ENCODE data around the gene ZBTB8A. TPM values are rescaled to one million over a fixed set of nuclear protein-coding genes. Genes with fewer than 3 reads are reported as not detected.
A peak's percentile ranks its signal among the peaks of the same experiment; 100 is the strongest.
"Not testable (repeated sequence)": the region's sequence is repeated elsewhere in the genome, so short reads cannot be mapped to it uniquely, and the experiment has no call there.

Gene ZBTB8A
- polyA plus RNA-seq (ENCODE audit: insufficient read length) = 21.9 TPM
- long read RNA-seq, donor 1, full-length matches to known transcripts = 4 of 23 reads
- long read RNA-seq, donor 1, partial matches to known transcripts = 0 of 23 reads
- long read RNA-seq, donor 1, other reads (novel, unspliced or antisense) = 19 of 23 reads
- long read RNA-seq, donor 2, full-length matches to known transcripts = 5 of 10 reads
- long read RNA-seq, donor 2, partial matches to known transcripts = 0 of 10 reads
- long read RNA-seq, donor 2, other reads (novel, unspliced or antisense) = 5 of 10 reads
- long read RNA-seq, donor 3 = 0 reads
- long read RNA-seq, donor 4 = 0 reads
- long read RNA-seq, donor 5, full-length matches to known transcripts = 3 of 3 reads
- long read RNA-seq, donor 5, partial matches to known transcripts = 0 of 3 reads
- long read RNA-seq, donor 5, other reads (novel, unspliced or antisense) = 0 of 3 reads
- long read RNA-seq, donor 6, full-length matches to known transcripts = 1 of 1 reads
- long read RNA-seq, donor 6, partial matches to known transcripts = 0 of 1 reads
- long read RNA-seq, donor 6, other reads (novel, unspliced or antisense) = 0 of 1 reads
- long read RNA-seq, donor 7, partial matches to known transcripts = 0 of 2 reads
- long read RNA-seq, donor 7, other reads (novel, unspliced or antisense) = 0 of 2 reads
- long read RNA-seq, donor 8, full-length matches to known transcripts = 4 of 4 reads
- long read RNA-seq, donor 8, partial matches to known transcripts = 0 of 4 reads
- long read RNA-seq, donor 8, other reads (novel, unspliced or antisense) = 0 of 4 reads

DNA sequence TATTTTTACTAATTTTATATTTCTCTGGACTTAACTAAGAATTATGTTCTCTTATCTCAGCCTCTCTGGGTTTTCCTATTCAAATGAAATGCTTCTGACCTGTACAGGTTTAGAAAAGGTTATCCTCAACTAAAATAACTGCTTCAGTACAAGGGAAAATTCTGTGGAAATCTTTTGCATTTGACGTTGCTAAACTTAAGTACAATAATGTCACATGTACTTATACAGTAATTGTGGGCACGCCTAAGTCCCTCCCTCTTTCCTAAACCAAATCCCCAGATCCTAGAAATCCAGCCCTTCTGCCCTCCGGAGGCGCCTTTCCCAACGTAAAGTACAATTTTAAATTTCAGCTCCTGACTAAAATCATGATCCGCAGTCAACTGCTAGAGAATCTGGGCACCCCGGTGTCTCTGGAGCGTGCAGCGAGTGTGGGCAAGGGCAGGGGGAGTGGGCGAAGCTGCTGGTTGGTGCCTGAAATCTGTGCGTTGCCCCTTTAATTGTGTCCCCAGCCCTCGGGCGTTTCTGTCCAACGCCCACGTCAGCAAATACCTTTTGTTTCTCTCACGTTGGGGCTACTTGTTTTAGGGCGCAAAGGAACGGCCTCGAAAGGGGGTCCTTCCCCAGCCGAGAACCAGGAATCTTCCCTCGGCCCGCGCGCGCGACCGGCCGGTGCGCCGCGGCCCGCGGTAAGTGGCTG lies at the start of gene ZBTB8A:
TSS of gene ZBTB8A (plus strand) at position 541 of the 697 bp plus-strand sequence. CDS start 53,505 bp downstream, outside the sequence.
- DNase-seq = peak; percentile 74

DNA sequence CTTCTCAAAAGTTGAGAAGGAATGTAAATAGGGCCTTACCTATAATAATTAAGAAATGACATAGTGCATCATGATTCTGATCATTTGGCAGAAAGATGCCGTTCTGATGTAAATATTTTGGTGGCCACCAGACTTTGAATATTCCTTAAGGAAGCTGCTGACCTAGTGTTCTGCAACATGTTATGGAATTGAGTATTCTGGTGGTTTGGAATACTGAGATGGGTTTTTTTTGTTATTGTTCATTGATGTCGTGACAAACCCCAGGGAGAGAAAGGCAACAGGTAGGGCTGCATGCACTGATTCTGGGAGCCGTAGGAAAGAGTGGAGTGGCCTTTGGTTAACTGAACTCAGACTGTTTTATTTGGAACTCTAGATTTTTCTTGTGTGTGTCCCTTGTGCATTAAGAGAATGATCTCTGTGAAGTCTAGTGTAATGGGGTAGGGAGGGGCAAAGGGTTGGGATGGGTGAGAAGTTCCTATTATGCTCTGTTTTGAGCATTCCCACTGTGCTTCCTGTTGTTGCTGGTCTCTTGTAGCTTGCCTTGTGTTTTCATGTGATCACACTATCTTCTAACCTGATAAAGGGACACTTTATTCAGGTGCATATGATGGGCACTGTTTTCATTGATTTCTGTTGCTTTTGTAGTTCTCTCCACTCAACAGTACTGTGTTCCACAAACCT lies 49.3 kb upstream of the ZBTB8A start:
- no peak for DNase-seq

DNA sequence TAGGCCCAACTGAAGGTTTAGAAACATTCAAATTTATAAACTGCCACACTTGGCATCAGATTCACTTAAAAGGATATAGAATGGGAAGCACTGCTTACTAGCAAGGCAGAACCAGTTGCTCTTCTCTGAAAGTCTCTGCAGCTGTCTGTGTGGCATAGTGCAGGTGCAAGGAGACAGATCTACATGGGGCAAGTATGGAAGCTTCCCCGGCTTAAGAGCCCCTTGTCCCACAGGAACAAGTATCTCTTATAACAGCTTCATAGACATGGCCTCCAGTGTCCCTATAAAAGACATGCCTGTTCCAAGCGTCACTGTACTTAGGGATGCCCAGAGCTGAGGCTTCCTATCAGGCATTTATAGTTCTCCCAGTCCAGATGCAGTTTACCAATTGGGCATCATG lies 47.8 kb upstream of the ZBTB8A start:
- DNase-seq = no peak

DNA sequence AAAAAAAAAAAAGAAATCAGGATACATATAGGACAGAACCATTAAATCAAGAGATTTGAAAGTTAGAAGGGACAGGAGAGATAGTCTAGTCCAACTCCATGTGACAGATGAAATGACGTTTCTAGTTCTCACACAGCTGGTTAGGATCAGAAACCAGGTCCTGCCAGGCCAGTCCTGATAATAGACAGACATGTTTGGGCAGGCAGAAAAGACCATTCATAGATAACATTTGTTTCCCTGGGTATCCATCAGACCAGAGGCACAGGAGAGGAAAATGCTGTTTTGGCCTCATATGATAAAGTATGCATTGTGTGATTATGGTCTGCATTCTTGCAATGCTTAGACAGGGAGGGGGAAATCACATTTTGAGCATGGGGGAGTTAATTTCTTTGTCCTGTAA lies 45.0 kb upstream of the ZBTB8A start:
- DNase-seq = no peak

DNA sequence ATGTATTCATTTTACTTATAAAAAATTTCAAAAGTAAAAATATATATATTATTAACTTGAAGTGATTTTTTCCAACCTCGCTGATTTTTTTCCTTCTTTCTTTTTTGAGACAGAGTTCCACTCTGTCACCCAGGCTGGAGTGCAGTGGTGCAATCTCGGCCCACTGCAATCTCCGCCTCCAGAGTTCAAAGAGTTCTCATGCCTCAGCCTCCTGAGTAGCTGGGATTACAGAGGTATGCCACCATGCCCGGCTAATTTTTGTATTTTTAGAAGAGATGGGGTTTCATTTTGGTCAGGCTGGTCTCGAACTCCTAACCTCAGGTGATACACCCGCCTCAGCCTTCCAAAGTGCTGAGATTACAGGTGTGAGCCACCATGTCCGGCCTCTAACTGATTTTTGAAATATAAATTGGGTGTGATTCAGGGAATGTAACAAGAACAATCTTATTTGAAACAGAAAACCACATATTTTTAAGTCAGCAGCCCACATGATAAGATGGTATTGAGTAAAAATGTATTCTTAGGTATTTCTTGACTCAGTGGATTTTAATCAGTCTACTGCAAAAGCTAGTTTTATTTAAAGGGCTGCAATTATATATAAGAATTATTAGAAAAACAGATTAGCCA lies 44.4 kb upstream of the ZBTB8A start:
- DNase-seq = no peak

DNA sequence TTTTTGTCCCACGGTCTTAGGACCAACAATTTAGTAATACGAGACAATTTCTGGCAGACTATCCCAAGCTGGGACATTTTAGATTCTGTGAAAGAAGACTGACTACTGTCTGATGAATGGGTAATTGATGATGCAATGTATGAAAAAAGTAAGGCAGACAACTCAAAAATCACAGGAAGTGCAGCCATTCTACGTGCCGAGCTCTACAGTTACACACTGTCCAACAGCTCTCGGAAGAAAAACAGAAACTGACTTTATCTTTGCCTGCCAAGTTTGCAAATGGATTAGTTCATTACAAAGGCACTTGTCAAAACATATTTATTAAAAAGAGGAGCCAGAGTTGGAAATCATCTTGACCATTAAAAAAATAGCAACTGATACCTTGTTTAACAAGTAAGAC lies 43.1 kb upstream of the ZBTB8A start:
- DNase-seq = no peak

DNA sequence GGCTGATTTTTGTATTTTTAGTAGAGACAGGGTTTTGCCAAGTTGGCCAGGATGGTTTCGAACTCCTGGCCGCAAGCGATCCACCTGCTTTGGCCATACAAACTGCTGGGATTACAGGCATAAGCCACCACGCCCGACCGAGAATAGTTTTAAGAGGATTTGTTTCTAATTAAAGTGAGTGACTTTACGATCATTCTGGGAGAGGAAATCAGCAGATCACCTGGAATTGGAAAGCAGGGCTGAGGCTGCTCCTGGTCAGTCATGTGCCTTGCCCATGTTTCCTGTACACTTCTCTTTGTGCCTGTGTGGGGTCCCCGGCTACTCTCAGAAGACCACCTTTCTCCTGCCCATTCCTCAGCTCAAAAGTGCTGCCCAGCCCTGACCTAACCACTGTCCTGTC lies 40.5 kb upstream of the ZBTB8A start:
- no peak for DNase-seq

DNA sequence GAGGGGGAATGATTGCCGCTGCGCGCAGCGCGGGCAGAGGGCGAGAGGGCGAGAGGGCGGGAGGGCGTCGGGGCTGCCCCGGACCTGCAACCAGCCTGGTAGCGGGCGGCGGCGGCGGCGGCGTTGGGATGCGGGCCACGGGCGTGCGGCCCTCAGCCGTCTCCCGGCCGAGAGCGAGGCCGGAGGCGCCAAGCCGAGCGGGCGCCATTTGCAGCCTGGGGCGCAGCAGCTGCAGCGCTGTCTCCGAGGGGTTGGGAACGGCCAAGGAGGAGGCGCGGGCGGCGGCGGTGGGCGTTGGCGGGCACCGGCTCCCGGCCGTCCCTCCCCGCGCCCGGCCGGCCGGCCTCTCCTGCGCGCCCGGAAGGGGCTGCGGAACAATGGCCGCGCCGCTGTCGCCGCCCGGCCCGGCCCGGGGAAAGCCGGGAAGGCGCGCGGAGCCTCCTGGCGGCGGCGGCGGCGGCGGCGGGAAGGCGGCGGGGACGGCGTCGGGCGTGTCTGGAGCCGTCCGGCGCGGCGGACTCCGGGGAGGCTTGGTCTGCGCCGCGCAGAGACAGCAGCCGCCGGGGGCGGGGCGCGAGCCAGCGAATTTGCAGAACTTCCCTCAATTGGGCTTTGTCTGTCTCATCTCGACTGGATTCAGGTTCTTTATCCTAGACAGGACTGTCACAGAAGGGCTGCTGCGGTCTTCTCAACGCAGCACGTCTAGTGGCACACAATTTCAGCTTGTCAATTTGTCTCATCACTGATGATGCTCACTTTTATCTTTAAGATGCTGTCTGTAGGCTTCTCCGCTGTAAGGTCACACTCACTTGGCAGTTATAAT lies 38.6 kb upstream of the ZBTB8A start:
- DNase-seq = peak; percentile 58

DNA sequence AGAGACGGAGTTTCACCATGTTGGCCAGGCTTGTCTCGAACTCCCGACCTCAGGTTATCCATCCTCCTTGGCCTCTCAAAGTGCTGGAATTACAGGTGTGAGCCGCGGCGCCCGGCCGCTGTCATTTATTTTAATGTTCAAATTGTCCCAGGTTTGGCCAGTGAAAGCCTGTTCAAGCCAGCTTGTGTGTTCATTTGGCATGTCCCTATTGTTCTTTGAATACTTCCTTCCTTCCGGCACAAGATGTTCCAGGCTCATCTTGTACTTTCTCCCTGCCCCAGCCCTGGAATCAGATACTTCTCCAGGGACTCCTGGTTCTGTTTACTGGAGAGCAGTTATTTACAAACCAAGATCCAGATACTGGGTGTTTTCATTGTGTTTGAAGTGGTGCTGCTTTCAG lies 37.4 kb upstream of the ZBTB8A start:
- no peak for DNase-seq

DNA sequence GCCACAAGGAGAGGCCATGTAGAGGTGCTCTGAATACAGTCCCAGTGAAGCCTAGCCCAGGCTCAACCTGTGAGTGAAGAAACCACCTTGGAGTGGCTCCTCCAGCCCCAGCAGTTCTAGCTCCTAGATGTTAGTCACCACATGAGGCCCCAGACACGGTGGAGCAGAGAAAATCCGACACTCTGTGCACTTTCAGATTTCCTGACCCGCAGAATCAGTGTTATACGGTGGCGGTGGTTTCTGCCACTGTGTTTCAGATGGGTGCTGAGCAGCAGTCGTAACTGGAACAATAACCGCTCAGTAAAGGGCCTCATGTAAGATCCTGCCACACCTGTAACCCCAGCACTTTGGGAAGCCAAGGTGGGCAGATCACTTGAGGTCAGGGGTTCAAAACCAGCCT lies 36.1 kb upstream of the ZBTB8A start:
- DNase-seq = no peak

DNA sequence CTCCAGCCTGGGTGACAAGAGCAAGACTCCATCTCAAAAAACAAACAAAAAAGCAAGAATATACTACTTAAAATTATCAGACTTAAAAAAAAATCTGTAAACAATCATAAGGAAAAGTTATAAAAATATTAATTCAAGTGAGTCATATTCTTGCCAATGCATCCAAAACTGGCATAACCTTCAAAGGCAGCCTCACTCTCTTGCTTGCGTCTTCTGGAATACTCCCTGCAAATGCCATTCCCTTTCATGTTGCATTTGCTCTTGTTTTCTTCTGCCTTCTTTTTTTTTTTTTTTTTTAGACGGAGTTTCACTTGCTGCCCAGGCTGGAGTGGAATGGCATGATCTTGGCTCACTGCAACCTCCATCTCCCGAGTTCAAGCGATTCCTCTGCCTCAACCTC lies 32.2 kb upstream of the ZBTB8A start:
- no peak for DNase-seq

DNA sequence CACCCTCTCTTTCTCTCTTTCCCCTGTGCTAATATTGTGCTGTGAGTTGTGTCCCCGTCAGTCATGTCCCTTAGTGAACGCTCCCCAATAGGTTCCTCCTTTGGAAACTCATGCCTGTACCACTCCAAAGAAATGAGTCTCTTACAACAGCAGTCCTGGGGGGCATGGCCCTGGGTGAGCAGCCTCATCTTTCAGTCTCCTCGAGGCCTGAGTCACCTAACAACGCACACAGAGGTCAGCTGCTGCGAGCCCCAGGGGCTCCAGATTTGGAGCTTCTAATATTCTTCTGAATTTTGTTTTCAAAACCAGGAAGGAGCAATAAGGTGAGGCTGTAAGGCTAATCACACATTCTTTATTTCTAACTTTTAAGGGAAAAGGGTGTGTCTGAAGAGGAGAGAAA lies 30.5 kb upstream of the ZBTB8A start:
- no peak for DNase-seq

DNA sequence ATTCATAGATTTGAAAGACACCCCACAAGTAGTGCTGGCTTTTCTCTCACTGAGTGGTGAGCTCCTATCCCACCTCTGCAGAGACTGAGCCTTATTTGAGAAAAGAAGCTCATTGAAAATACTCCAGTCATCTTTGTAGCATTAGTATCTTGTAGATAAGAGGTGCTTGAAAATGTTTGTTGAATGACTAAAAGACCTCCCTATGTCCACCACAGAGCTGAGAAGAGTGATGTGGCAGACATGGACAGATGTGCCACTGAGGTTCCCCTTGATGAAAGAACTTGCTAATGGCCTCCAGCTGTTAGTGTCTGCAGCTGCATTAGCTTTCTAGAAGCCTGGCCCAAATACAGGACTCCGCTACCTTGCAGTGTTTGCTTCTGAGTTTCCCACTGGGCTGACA lies 29.3 kb upstream of the ZBTB8A start:
- no peak for DNase-seq

DNA sequence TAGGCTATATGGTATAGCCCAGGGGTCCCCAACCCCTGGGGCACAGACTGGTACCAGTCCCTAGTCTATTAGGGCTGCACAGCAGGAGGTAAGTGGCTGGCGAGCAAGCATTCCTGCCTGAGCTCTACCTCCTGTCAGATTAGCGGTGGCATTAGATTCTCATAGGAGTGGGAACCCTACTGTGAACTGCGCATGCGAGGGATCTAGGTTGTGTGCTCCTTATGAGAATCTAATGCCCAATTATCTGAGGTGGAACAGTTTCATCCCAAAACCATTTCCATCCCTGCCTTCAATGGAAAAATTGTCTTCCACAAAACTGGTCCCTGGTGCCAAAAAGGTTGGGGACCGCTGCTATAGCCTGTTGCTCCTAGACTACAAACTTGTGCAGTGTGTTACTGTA lies 22.8 kb upstream of the ZBTB8A start:
- DNase-seq = no peak

DNA sequence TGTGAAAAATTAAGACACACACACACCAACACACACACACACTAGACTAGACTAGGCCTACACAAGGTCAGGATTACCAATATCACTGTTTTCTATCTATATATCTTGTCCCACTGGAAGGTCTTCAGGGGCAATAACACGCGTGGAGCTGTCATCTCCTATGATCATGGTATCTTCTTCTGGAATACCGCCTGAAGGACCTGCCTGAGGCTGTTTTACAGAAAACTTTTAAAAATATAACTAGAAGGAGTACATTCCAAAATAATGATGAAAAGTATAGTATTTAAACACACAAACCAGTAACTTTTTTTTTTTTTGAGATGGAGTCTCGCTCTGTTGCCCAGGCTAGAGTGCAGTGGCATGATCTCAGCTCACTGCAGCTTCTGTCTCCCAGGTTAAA lies 20.3 kb upstream of the ZBTB8A start:
- no peak for DNase-seq

DNA sequence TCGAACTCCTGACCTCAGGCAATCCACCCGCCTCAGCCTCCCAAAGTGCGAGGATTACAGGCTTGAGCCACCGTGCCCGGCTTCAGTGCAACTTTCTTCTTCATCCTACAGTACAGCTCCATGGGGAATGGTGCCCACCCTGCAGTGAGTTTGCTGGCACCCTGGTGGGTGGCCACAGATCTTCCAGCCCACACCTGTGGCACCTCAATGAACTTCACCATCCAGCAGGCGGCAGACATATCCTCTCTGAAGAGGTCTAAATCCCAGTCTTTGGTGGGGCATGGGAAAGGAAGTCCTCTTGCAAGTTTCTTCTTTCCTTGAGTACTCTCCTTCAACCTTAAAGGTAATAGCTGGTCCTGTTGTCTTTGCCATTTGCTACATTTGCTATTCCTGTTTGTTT lies 18.1 kb upstream of the ZBTB8A start:
- no peak for DNase-seq

DNA sequence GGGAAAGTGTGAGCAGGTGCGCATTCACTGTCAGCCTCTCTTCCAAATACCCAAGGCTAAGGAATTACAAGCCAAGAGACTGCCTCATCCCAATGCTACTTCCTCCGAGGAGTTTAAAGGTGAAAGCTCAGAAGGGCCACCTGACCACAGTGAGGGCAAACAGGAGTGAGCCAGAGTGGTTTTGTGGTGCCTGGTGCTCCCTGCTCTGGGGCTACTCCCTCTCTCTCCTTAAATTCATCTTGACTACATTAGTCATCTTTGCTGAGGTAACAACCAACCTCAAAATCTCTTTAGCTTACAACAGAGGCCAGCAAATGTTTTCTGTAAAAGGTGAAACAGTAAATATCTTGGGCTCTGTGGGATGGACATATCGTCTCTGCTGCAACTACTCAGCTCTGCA lies 14.2 kb upstream of the ZBTB8A start:
- no peak for DNase-seq

DNA sequence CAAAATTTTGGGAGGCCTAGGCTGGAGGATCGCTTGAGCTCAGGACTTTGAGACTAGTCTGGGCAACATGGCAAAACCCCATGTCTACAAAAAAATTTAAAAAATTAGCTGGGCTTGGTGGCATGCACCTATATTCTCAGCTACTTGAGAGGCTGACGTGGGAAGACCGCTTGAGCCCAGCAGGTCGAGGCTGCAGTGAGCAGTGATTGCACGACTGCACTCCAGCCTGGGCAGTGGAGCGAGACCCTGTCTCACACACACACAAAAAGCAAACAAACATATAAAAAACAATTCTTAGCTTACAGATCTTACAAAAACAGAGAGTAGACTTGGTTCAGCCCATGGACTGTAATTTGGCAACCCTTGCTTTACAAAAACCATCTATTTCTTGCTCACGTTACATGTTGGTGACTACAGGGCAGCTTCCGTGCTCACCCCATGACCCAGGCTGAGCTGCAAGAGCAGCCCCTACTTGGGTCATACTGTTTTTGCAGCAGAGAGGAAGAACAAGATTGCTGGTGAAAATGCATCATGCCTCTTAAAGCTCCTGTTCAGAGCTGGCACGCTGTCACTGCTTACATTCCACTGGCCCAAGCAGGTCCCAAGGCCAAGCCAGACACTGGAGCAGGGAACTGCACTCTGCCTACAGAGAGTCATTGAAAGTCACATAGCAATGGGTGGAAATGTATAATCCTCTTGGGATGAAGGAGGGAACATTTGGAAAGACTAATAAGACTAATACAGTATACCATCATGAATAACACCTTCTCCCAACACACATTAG lies 13.4 kb upstream of the ZBTB8A start:
- DNase-seq = no peak

DNA sequence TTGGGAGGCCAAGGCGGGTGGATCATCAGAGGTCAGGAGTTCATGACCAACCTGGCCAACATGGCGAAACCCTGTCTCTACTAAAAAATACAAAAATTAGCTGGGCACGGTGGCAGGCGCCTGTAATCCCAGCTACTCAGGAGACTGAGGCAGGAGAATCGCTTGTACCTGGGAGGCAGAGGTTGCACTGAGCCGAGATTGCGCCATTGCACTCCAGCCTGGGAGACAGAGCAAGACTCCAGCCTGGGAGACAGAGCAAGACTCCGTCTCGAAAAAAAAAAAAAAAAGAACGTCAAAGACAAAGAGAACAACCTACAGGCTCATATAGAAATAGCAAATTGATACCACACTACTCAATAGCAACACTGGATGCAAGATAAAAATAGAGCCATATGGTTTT lies 10.7 kb upstream of the ZBTB8A start:
- DNase-seq = not testable (repeated sequence)

DNA sequence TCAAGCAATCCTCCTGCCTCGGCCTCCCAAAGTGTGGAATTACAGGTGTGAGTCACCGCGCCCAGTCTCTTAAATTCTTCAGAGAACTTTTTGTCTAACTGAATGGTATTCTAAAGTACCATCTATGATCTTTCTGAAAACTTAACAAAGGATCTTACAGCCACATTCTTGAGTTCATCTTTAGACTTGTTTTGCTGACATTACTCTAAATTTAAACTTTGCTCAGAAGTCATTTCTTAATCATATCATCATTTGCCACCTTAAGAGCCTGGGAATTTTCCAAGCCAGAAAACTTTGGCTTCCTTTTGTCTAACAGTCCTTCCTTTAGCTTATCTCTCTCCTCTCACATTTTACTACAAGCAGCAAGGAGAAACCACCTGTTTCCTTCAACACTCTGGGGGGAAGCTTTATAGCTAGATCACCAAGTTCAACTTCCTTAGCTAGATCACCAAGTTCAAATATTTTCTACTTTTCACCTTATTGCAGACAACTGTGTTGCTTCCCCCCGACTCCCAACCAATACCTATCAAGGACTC lies 5.4 kb upstream of the ZBTB8A start:
- no peak for DNase-seq

Measured in left kidney (tissue), 8 donors.